HCT116 (cell line): ENCODE data around the gene TMTC2. TPM values are rescaled to one million over a fixed set of nuclear protein-coding genes. Genes with fewer than 3 reads are reported as not detected.

Source experiments
- ATAC-seq: fragments of 200-7000 bp; cut with Tn5 transposase; 2 replicates; pipeline ENCODE4 v1.9.1; 2020; ENCODE audit warnings: mild to moderate bottlenecking, moderate library complexity
- BruUV-seq: library from RNA; stranded (reverse); fragments of 400-500 nt; replicated peaks from 2 replicates; lab custom pipeline; 2021; lab: Mats Ljungman, UMichigan
- CTCF ChIA-PET: fragments of 300-600 bp; sonication (Branson Sonifier 250); formaldehyde crosslinking; loops from one replicate; lab custom pipeline; 2021; ENCODE audit warnings: antibody characterized with exemption; lab: Charles Lee
- POLR2A ChIA-PET: fragments of 300-600, 350-600 bp; sonication (Branson Sonifier 250); formaldehyde crosslinking; loops from one replicate; lab custom pipeline; 2021; ENCODE audit warnings: antibody characterized with exemption; lab: Charles Lee
- RAD21 ChIA-PET, 2 experiments: fragments of 300-600 bp; sonication (Branson Sonifier 250); formaldehyde crosslinking; loops; one replicate each; lab custom pipeline; 2023; ENCODE audit warnings: low total read pairs in 2 of 2; ENCODE audit not compliant: uncharacterized antibody in 2 of 2, unreplicated experiment in 2 of 2, low non-redundant PET in 1 of 2; lab: Charles Lee
- DNase-seq: peaks from one replicate; pipeline ENCODE4 v3.0.0-alpha.2; 2010; ENCODE audit warnings: low read depth, low spot score
- H2AFZ ChIP-seq: fragments of 200-600 bp; shearing (Covaris generic), sonication (generic); 2 replicates; pipeline ENCODE4 v1.6.1; 2017; ENCODE audit warnings: low read depth, mixed run types, mixed read lengths, antibody characterized with exemption, low read length; ENCODE audit not compliant: poor library complexity, severe bottlenecking
- H3K27ac ChIP-seq: 2 replicates; pipeline ENCODE4 v1.5.1; 2012; ENCODE audit warnings: low read depth, low read length
- H3K27me3 ChIP-seq: fragments of 200-600 bp; sonication (generic); 2 replicates; pipeline ENCODE4 v1.6.1; 2016; ENCODE audit warnings: mixed run types, low read length, mixed read lengths; ENCODE audit not compliant: insufficient read depth
- H3K36me3 ChIP-seq, 2 experiments: fragments of 200-500 bp in 1 of 2; fragments of 200-600 bp in 1 of 2; sonication (Bioruptor generic) in 1 of 2; sonication (generic) in 1 of 2; 2 replicates each; pipeline versions ENCODE4 v1.5.1 to v1.6.1; 2014 to 2016; ENCODE audit warnings: low read length in 2 of 2, inconsistent platforms in 1 of 2, mixed read lengths in 1 of 2, mixed run types in 1 of 2; ENCODE audit not compliant: insufficient read depth in 2 of 2, control insufficient read depth in 1 of 2
- H3K4me1 ChIP-seq, 2 experiments: fragments of 200-600 bp in 1 of 2; sonication (generic) in 1 of 2; 2 replicates each; pipeline versions ENCODE4 v1.5.1 to v1.6.1; 2012 to 2017; ENCODE audit warnings: low read length in 2 of 2, inconsistent platforms in 1 of 2, mild to moderate bottlenecking in 1 of 2, mixed read lengths in 1 of 2, mixed run types in 1 of 2, moderate library complexity in 1 of 2; ENCODE audit not compliant: insufficient read depth in 2 of 2, control insufficient read depth in 1 of 2
- H3K4me2 ChIP-seq: fragments of 200-600 bp; sonication (generic); 2 replicates; pipeline ENCODE4 v1.6.1; 2017; ENCODE audit warnings: mixed run types, low read length, mixed read lengths
- H3K4me3 ChIP-seq, 2 experiments: fragments of 200-600 bp in 1 of 2; sonication (generic) in 1 of 2; replicated peaks in 1 of 2; 2 replicates each; pipeline ENCODE4 v1.5.1; 2011 to 2016; ENCODE audit warnings: low read length in 2 of 2, control low read depth in 1 of 2, low read depth in 1 of 2, mild to moderate bottlenecking in 1 of 2, mixed read lengths in 1 of 2, mixed run types in 1 of 2
- H3K79me2 ChIP-seq: fragments of 200-600 bp; sonication (generic); 2 replicates; pipeline ENCODE4 v1.6.1; 2017; ENCODE audit warnings: mild to moderate bottlenecking, mixed run types, low read length, moderate library complexity, mixed read lengths; ENCODE audit not compliant: insufficient read depth
- H3K9ac ChIP-seq: fragments of 200-600 bp; sonication (generic); 2 replicates; pipeline ENCODE4 v1.6.1; 2016; ENCODE audit warnings: low read length, mixed read lengths
- H3K9me2 ChIP-seq: fragments of 200-600 bp; sonication (generic), shearing (Covaris generic); 2 replicates; pipeline ENCODE4 v1.6.1; 2017; ENCODE audit warnings: mixed run types, mild to moderate bottlenecking, moderate library complexity; ENCODE audit not compliant: insufficient read depth
- H3K9me3 ChIP-seq, 2 experiments: fragments of 200-500 bp in 1 of 2; fragments of 200-600 bp in 1 of 2; sonication (Bioruptor generic) in 1 of 2; sonication (generic) in 1 of 2; 2 replicates each; pipeline ENCODE4 v1.6.1; 2014 to 2017; ENCODE audit warnings: low read length in 2 of 2, mixed read lengths in 2 of 2, inconsistent platforms in 1 of 2, low read depth in 1 of 2, mild to moderate bottlenecking in 1 of 2, mixed run types in 1 of 2, moderate library complexity in 1 of 2; ENCODE audit not compliant: control insufficient read depth in 1 of 2, insufficient read depth in 1 of 2
- H4K20me1 ChIP-seq: fragments of 200-600 bp; sonication (generic), shearing (Covaris generic); 2 replicates; pipeline ENCODE4 v1.6.1; 2017; ENCODE audit warnings: mixed run types, mild to moderate bottlenecking, moderate library complexity; ENCODE audit not compliant: insufficient read depth
- CEBPB ChIP-seq: IDR thresholded peaks from 2 replicates; pipeline ENCODE4 v1.6.1; 2012; ENCODE audit warnings: low read depth
- FOSL1 ChIP-seq: IDR thresholded peaks from 2 replicates; pipeline ENCODE4 v1.6.1; 2012; ENCODE audit warnings: low read depth
- JUND ChIP-seq: IDR thresholded peaks from 2 replicates; pipeline ENCODE4 v1.6.1; 2012
- MAX ChIP-seq: IDR thresholded peaks from 2 replicates; pipeline ENCODE4 v1.6.1; 2012
- POLR2A ChIP-seq: IDR thresholded peaks from 2 replicates; pipeline ENCODE4 v1.7.0; 2011; ENCODE audit warnings: borderline replicate concordance; ENCODE audit not compliant: insufficient read depth, insufficient read length; ENCODE audit errors: extremely low read depth
- REST ChIP-seq: IDR thresholded peaks from 2 replicates; pipeline ENCODE4 v1.6.1; 2012; ENCODE audit warnings: low read depth
- SP1 ChIP-seq: IDR thresholded peaks from 2 replicates; pipeline ENCODE4 v1.6.1; 2012; ENCODE audit warnings: low read depth
- TCF7L2 ChIP-seq: IDR thresholded peaks from 2 replicates; pipeline ENCODE4 v1.7.0; 2011; ENCODE audit warnings: borderline replicate concordance, inconsistent platforms; ENCODE audit not compliant: insufficient read depth, insufficient read length; ENCODE audit errors: extremely low read depth
- intact Hi-C: fragments of 100-400 bp; cut with micrococcal nuclease; formaldehyde crosslinking; loops from 2 replicates; pipeline ENCODE4 v1.10.0; 2022
- total RNA-seq: library from RNA; stranded (reverse); gene quantifications from one replicate; pipeline ENCODE4 v1.2.1, GENCODE V29; 2021; ENCODE audit not compliant: unreplicated experiment

Gene TMTC2
- total RNA-seq, 1 experiment from 2014 or later: 11.5 TPM

GRCh38 chr12:82705774-82706173 lies 19.1 kb downstream of the TMTC2 start:
- H3K4me1 ChIP-seq: no peaks in the 10 kb centered on the region
- BruUV-seq: no TSS peak
- H3K27ac ChIP-seq: no peak overlapping the region
- no peak for TF ChIP-seq CEBPB
- TF ChIP-seq SP1: no peak
- TF ChIP-seq MAX: no peak
- TF ChIP-seq REST: no peak
- TF ChIP-seq TCF7L2: no peak
- no peak for TF ChIP-seq POLR2A
- no peak for TF ChIP-seq FOSL1
- TF ChIP-seq JUND: no peak
- ChIA-PET RAD21 (interaction anchor here in 1 of 2 experiments (0.6 kb wide), 1 partner anchor 47 kb away, joined by 4 read pairs; no protein-coding TSS in a partner anchor), CTCF (interaction anchor here (1.6 kb wide), 1 partner anchor 20 kb away, joined by 4 read pairs; no protein-coding TSS in a partner anchor), POLR2A (no interaction called here)
- no peaks in the 10 kb centered on the region for H3K79me2 ChIP-seq
- H3K4me2 ChIP-seq: no peak overlapping the region
- ATAC-seq (no peak), DNase-seq (no peak)
- no peaks in the 10 kb centered on the region for H3K36me3 ChIP-seq
- H4K20me1 ChIP-seq: no peaks in the 10 kb centered on the region
- no peak overlapping the region for H3K4me3 ChIP-seq
- no peaks in the 10 kb centered on the region for H3K27me3 ChIP-seq
- H3K9me3 ChIP-seq: no peaks in the 10 kb centered on the region
- no peak overlapping the region for H2AFZ ChIP-seq
- intact Hi-C loops: no loop called here
- no peaks in the 10 kb centered on the region for H3K9me2 ChIP-seq
- no peak overlapping the region for H3K9ac ChIP-seq
